A673 (cell line): ENCODE results near the gene CFAP65. TPM values are rescaled to one million over a fixed set of nuclear protein-coding genes. Genes with fewer than 3 reads are reported as not detected.

ENCODE experiments used
- BruUV-seq: library from RNA; stranded (reverse); fragments of 400-500 nt; replicated peaks from 2 replicates; lab custom pipeline; 2021; lab: Mats Ljungman, UMichigan
- CTCF ChIA-PET: fragments of 300-600 bp; sonication (Branson Sonifier 250); formaldehyde crosslinking; loops from one replicate; lab custom pipeline; 2022; ENCODE audit warnings: antibody characterized with exemption; lab: Charles Lee
- POLR2A ChIA-PET: fragments of 300-600 bp; sonication (Branson Sonifier 250); formaldehyde crosslinking; loops from one replicate; lab custom pipeline; 2022; ENCODE audit warnings: antibody characterized with exemption; ENCODE audit not compliant: low non-redundant PET; lab: Charles Lee
- DNase-seq: peaks from one replicate; pipeline ENCODE4 v3.0.0-alpha.2; 2015; ENCODE audit warnings: low spot score
- H3K27ac ChIP-seq: fragments of 200-600 bp; sonication (generic); 2 replicates; pipeline ENCODE4 v1.5.1; 2016; ENCODE audit warnings: mixed run types, low read depth, mild to moderate bottlenecking, mixed read lengths, antibody characterized with exemption, low read length; ENCODE audit not compliant: poor library complexity, severe bottlenecking
- H3K27me3 ChIP-seq: fragments of 200-600 bp; sonication (generic); replicated peaks from 2 replicates; pipeline ENCODE4 v1.6.1; 2017; ENCODE audit warnings: mixed run types, low read depth, mild to moderate bottlenecking, mixed read lengths, antibody characterized with exemption, low read length; ENCODE audit not compliant: insufficient read depth, poor library complexity
- H3K36me3 ChIP-seq: fragments of 200-600 bp; sonication (generic); 2 replicates; pipeline ENCODE4 v1.6.1; 2016; ENCODE audit warnings: mixed run types, mild to moderate bottlenecking, mixed read lengths, antibody characterized with exemption, low read length; ENCODE audit not compliant: insufficient read depth, poor library complexity, severe bottlenecking
- H3K4me1 ChIP-seq: fragments of 200-600 bp; sonication (generic); 2 replicates; pipeline ENCODE4 v1.6.1; 2017; ENCODE audit warnings: mixed run types, mild to moderate bottlenecking, mixed read lengths, antibody characterized with exemption, low read length; ENCODE audit not compliant: insufficient read depth, poor library complexity, severe bottlenecking
- H3K4me3 ChIP-seq: fragments of 200-600 bp; sonication (generic); 2 replicates; pipeline ENCODE4 v1.5.1; 2016; ENCODE audit warnings: low read depth, mixed run types, mild to moderate bottlenecking, mixed read lengths, low read length; ENCODE audit not compliant: poor library complexity, severe bottlenecking
- H3K9me3 ChIP-seq: fragments of 200-600 bp; sonication (generic); 2 replicates; pipeline ENCODE4 v1.6.1; 2016; ENCODE audit warnings: mixed run types, low read depth, mild to moderate bottlenecking, mixed read lengths, antibody characterized with exemption, low read length; ENCODE audit not compliant: poor library complexity, severe bottlenecking
- EZH2 ChIP-seq: fragments of 200-600 bp; sonication (generic); IDR thresholded peaks from 2 replicates; pipeline ENCODE4 v1.6.1; 2017; ENCODE audit warnings: borderline replicate concordance, low read depth, mild to moderate bottlenecking, mixed read lengths, antibody characterized with exemption, low read length; ENCODE audit not compliant: poor library complexity, severe bottlenecking
- intact Hi-C: fragments of 100-400 bp; cut with micrococcal nuclease; formaldehyde crosslinking; loops from one replicate; pipeline ENCODE4 v1.10.0; 2022; ENCODE audit not compliant: unreplicated experiment
- total RNA-seq: library from RNA; stranded (reverse); gene quantifications from 2 replicates; pipeline ENCODE4 v1.2.3, GENCODE V29; 2021
- TF ChIP-seq, protein P1 (sequence below): fragments of 300-800, 200-600 bp; sonication (generic); conservative IDR thresholded peaks from 2 replicates; pipeline ENCODE4 v1.5.1; 2017; ENCODE audit warnings: low read depth, mild to moderate bottlenecking, antibody characterized with exemption, low read length, moderate library complexity, mixed read lengths

Gene CFAP65
- total RNA-seq, 1 experiment from 2014 or later: 0.13 TPM

DNA sequence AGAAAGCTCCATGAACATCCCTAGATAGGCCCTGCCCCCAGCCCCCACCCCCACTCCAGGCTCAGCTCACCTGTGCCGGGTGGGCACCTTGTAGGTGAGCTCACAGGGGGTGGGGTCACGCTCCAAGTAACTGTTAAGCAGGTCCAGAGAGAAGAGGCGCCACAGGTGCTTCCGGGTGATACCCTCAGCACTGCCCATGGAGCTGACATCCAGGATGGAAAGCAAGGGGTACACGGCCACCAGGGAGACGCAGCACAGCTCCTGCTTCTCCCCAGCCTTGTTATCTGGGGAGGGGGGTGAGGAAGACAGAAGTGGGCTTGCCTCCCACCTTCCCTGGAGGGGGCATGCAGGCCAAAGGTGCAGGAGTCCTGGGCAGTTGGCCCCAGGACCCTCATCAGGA is 21.9 kb downstream of the CFAP65 start:
- intact Hi-C loops: no loop called here
- POLR2A ChIA-PET: no interaction called here

DNA sequence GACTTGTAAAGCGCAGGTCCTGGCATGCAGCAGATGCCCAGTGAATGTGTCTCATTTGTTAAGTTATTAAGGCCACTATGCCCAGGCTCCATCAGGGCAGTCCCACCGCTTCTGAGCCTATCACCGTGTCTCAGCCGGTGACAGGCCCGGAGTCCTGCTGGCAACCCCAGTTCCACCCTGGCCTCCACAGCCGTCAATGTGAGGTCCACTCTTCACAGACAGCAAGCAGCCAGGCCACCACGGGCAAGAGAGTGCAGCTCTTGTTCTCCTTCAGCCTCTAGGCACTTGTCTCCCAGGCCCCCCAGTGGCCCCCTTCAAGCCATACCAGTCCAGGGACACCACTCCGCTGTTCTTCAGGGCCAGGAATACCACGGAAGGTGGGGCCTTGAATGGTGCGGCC is 22.6 kb downstream of the CFAP65 start:
- no peaks in the 10 kb centered on the region for H3K36me3 ChIP-seq
- no peak for TF ChIP-seq EZH2
- TF ChIP-seq, protein P1, sequence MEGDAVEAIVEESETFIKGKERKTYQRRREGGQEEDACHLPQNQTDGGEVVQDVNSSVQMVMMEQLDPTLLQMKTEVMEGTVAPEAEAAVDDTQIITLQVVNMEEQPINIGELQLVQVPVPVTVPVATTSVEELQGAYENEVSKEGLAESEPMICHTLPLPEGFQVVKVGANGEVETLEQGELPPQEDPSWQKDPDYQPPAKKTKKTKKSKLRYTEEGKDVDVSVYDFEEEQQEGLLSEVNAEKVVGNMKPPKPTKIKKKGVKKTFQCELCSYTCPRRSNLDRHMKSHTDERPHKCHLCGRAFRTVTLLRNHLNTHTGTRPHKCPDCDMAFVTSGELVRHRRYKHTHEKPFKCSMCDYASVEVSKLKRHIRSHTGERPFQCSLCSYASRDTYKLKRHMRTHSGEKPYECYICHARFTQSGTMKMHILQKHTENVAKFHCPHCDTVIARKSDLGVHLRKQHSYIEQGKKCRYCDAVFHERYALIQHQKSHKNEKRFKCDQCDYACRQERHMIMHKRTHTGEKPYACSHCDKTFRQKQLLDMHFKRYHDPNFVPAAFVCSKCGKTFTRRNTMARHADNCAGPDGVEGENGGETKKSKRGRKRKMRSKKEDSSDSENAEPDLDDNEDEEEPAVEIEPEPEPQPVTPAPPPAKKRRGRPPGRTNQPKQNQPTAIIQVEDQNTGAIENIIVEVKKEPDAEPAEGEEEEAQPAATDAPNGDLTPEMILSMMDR: no peak
- BruUV-seq: no TSS peak
- intact Hi-C loops: no loop called here
- no peak overlapping the region for H3K4me3 ChIP-seq
- no peaks in the 10 kb centered on the region for H3K4me1 ChIP-seq
- no peaks in the 10 kb centered on the region for H3K27me3 ChIP-seq
- ChIA-PET POLR2A (no interaction called here), CTCF (no interaction called here)
- H3K9me3 ChIP-seq: no peaks in the 10 kb centered on the region
- DNase-seq: no peak
- no peak overlapping the region for H3K27ac ChIP-seq

More for the DNA sequence above, 21.9 kb downstream of the CFAP65 start:
- Histone ChIP-seq H3K4me3 (no peak overlapping the region), H3K9me3 (no peaks in the 10 kb centered on the region), H3K27ac (no peak overlapping the region), H3K27me3 (no peaks in the 10 kb centered on the region), H3K4me1 (no peaks in the 10 kb centered on the region), H3K36me3 (no peaks in the 10 kb centered on the region)
- no peak for TF ChIP-seq EZH2
- TF ChIP-seq, protein P1: no peak
- DNase-seq: no peak
- CTCF ChIA-PET: interaction anchor here (1.6 kb wide), 1 partner anchor 10 kb away, joined by 8 read pairs; no protein-coding TSS in a partner anchor
- no TSS peak for BruUV-seq

- H3K4me1 ChIP-seq: no peaks in the 10 kb centered on the region
- no peak overlapping the region for H3K27ac ChIP-seq
- no peak for DNase-seq
- H3K9me3 ChIP-seq: no peaks in the 10 kb centered on the region
- no peak overlapping the region for H3K4me3 ChIP-seq
- CTCF ChIA-PET: no interaction called here
- intact Hi-C loops: no loop called here
- H3K36me3 ChIP-seq: no peaks in the 10 kb centered on the region
- BruUV-seq: no TSS peak
- H3K27me3 ChIP-seq: no peaks in the 10 kb centered on the region
- TF ChIP-seq, protein P1: no peak
- no peak for TF ChIP-seq EZH2
- POLR2A ChIA-PET: no interaction called here
These were observed 23.0 kb downstream of the CFAP65 start for GRCh38 chr2:219018286-219018685.
